Mammary epithelial cell (primary cell): ENCODE results near the gene DOK6.

Experiments
- EZH2 ChIP-seq: IDR thresholded peaks from 2 replicates; pipeline ENCODE4 v1.6.1; 2012; ENCODE audit warnings: low read length, inconsistent platforms, borderline replicate concordance
- TF ChIP-seq, protein P1 (sequence below), 2 donors: IDR thresholded peaks in 1 of 2; conservative IDR thresholded peaks in 1 of 2; 2 replicates each; pipeline ENCODE4 v1.5.1; 2011 to 2012; ENCODE audit warnings: inconsistent platforms in 2 of 2, low read length in 2 of 2, mild to moderate bottlenecking in 2 of 2, control low read depth in 1 of 2, low read depth in 1 of 2; ENCODE audit not compliant: insufficient read depth in 1 of 2; ENCODE audit errors: extremely low read depth in 1 of 2

GRCh38 chr18:69854455-69854854 is 453.8 kb downstream of the DOK6 start:
- TF ChIP-seq, protein P1, sequence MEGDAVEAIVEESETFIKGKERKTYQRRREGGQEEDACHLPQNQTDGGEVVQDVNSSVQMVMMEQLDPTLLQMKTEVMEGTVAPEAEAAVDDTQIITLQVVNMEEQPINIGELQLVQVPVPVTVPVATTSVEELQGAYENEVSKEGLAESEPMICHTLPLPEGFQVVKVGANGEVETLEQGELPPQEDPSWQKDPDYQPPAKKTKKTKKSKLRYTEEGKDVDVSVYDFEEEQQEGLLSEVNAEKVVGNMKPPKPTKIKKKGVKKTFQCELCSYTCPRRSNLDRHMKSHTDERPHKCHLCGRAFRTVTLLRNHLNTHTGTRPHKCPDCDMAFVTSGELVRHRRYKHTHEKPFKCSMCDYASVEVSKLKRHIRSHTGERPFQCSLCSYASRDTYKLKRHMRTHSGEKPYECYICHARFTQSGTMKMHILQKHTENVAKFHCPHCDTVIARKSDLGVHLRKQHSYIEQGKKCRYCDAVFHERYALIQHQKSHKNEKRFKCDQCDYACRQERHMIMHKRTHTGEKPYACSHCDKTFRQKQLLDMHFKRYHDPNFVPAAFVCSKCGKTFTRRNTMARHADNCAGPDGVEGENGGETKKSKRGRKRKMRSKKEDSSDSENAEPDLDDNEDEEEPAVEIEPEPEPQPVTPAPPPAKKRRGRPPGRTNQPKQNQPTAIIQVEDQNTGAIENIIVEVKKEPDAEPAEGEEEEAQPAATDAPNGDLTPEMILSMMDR (conservative IDR thresholded peaks at IDR 0.05 in 1 of 2, IDR thresholded peaks at IDR 0.05 in 1 of 2; ENCODE audit: extremely low read depth in 1 of 2, insufficient read depth in 1 of 2, low read depth in 1 of 2, low read length in 2 of 2), result no peak
- no peak for TF ChIP-seq EZH2
